GM18519 (cell line): ENCODE results near the gene CXCR2.

Source experiments
- ATAC-seq: cut with Tn5 transposase; IDR thresholded peaks from one replicate; pipeline ENCODE4 v1.9.1; 2021; ENCODE audit warnings: mild to moderate bottlenecking, moderate library complexity; ENCODE audit not compliant: unreplicated experiment, low FRiP score

The CXCR2 gene

DNA sequence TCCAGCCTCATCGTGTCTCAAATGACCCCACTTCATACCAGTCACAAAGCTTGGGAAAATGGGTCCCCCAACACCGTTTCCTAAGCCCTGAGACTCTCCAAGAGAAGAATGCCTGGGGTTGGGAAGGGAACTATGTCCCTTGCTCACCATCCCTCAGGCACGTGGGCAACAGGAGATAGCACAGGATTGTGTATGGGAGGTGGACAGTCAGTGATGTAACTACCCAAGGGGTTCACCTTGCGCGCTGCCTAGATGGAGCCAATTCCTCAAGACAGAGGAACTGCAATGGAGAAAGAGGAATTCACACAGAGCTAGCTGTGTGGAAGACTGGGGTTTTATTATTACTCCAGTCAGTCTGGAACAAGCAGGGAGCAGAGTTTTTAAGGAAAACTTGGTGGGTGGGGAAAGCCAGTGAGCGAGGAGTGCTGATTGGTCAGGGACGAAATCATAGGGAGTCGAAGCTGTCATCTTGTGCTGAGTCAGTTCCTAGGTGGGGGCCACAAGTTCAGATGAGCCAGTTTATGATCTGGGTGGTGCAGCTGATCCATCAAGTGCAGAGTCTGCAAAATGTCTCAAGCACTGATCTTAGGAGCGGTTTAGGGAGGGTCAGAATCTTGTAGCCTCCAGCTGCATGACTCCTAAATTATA is 54.8 kb downstream of the CXCR2 start:
- no peak for ATAC-seq

GRCh38 chr2:218184331-218184730 is 58.5 kb downstream of the CXCR2 start:
- ATAC-seq = no peak

DNA sequence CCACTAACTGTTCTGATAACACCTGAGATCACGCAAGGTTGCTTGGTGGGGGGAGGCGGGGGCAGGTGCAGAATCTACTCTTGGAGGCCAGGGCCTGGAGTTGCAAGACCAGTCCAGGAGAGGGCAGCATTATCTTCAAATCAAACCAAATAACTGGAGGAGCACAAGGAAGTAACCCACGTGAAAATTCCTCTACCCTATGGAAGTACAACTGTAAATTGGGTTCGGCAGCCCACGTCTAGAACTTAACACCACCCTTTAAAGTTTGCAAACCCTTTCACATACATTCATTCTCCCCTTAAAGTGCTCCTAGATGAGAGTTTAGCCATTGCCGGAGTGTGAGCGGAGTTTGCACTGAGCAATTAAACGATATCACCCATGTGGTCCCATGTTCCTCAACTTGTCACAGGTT is 60.5 kb downstream of the CXCR2 start:
- ATAC-seq = no peak
